Measurements from ENCODE around the gene MEF2C.
A peak's percentile ranks its signal among the peaks of the same experiment; 100 is the strongest.

MEF2C gene

GRCh38 chr5:88785746-88786565 is 97.0 kb downstream of the MEF2C start:
- no peaks in the 10 kb centered on the region for H3K9me3 Mint-ChIP-seq
- peak; percentile 84 for ATAC-seq
- peaks cover 6% of the 10 kb centered on the region for H3K27me3 Mint-ChIP-seq
- DNase-seq: peak in 1 of 2 donors; percentile 16
- no peak overlapping the region for H3K27ac Mint-ChIP-seq
- H3K4me1 Mint-ChIP-seq: peaks cover 18% of the 10 kb centered on the region
- H3K4me3 Mint-ChIP-seq: peak overlapping the region; percentile 21 to 56

GRCh38 chr5:88782571-88782970 is 100.4 kb downstream of the MEF2C start:
- Mint-ChIP-seq H3K27me3 (peaks cover 6% of the 10 kb centered on the region), H3K4me1 (peaks cover 18% of the 10 kb centered on the region), H3K9me3 (no peaks in the 10 kb centered on the region), H3K4me3 (no peak overlapping the region), H3K27ac (no peak overlapping the region)
- ATAC-seq: no peak
- DNase-seq: no peak

- DNase-seq (no peak), ATAC-seq (no peak)
- peaks cover 6% of the 10 kb centered on the region for H3K27me3 Mint-ChIP-seq
- H3K4me1 Mint-ChIP-seq: peaks cover 12% of the 10 kb centered on the region
- no peak overlapping the region for H3K4me3 Mint-ChIP-seq
- H3K9me3 Mint-ChIP-seq: no peaks in the 10 kb centered on the region
- no peak overlapping the region for H3K27ac Mint-ChIP-seq
Observed at GRCh38 chr5:88780736-88781135, 102.2 kb downstream of the MEF2C start.

GRCh38 chr5:88778736-88779135 is 104.2 kb downstream of the MEF2C start:
- Mint-ChIP-seq H3K4me3 (no peak overlapping the region), H3K4me1 (no peaks in the 10 kb centered on the region), H3K9me3 (no peaks in the 10 kb centered on the region), H3K27me3 (peaks cover 6% of the 10 kb centered on the region), H3K27ac (no peak overlapping the region)
- DNase-seq: no peak
- no peak for ATAC-seq

- Mint-ChIP-seq H3K4me3 (no peak overlapping the region), H3K27ac (no peak overlapping the region), H3K4me1 (no peaks in the 10 kb centered on the region), H3K27me3 (no peaks in the 10 kb centered on the region), H3K9me3 (no peaks in the 10 kb centered on the region)
- no peak for ATAC-seq
- no peak for DNase-seq
Observed at GRCh38 chr5:88776692-88777091, 106.3 kb downstream of the MEF2C start.

GRCh38 chr5:88772831-88773230 is 110.2 kb downstream of the MEF2C start:
- peak overlapping the region in 1 of 2 donors; percentile 13 for H3K27ac Mint-ChIP-seq
- no peak overlapping the region for H3K4me3 Mint-ChIP-seq
- no peak for ATAC-seq
- peaks cover 28% of the 10 kb centered on the region for H3K27me3 Mint-ChIP-seq
- DNase-seq: no peak
- H3K4me1 Mint-ChIP-seq: no peaks in the 10 kb centered on the region
- peaks cover 0 to 5% of the 10 kb centered on the region in 2 donors for H3K9me3 Mint-ChIP-seq

GRCh38 chr5:88772047-88772446 is 110.9 kb downstream of the MEF2C start:
- no peaks in the 10 kb centered on the region for H3K4me1 Mint-ChIP-seq
- peaks cover 0 to 5% of the 10 kb centered on the region in 2 donors for H3K9me3 Mint-ChIP-seq
- H3K27ac Mint-ChIP-seq: no peak overlapping the region
- ATAC-seq (no peak), DNase-seq (no peak)
- H3K27me3 Mint-ChIP-seq: peaks cover 32% of the 10 kb centered on the region
- H3K4me3 Mint-ChIP-seq: no peak overlapping the region

- no peak for DNase-seq
- Mint-ChIP-seq H3K9me3 (peaks cover 0 to 5% of the 10 kb centered on the region in 2 donors), H3K27me3 (peaks cover 32% of the 10 kb centered on the region), H3K4me3 (no peak overlapping the region), H3K4me1 (no peaks in the 10 kb centered on the region), H3K27ac (no peak overlapping the region)
- no peak for ATAC-seq
Observed at GRCh38 chr5:88770276-88771257, 112.4 kb downstream of the MEF2C start.

GRCh38 chr5:88769165-88769564 is 113.8 kb downstream of the MEF2C start:
- Mint-ChIP-seq H3K4me3 (no peak overlapping the region), H3K27me3 (peaks cover 32% of the 10 kb centered on the region), H3K27ac (no peak overlapping the region), H3K4me1 (no peaks in the 10 kb centered on the region), H3K9me3 (peaks cover 0 to 5% of the 10 kb centered on the region in 2 donors)
- DNase-seq (no peak), ATAC-seq (no peak)

- Mint-ChIP-seq H3K27ac (no peak overlapping the region), H3K9me3 (peaks cover 0 to 5% of the 10 kb centered on the region in 2 donors), H3K4me1 (no peaks in the 10 kb centered on the region), H3K27me3 (peaks cover 32% of the 10 kb centered on the region), H3K4me3 (no peak overlapping the region)
- DNase-seq: no peak
- no peak for ATAC-seq
Observed at GRCh38 chr5:88768411-88768810, 114.6 kb downstream of the MEF2C start.

GRCh38 chr5:88765798-88766197 is 117.2 kb downstream of the MEF2C start:
- no peak overlapping the region for H3K4me3 Mint-ChIP-seq
- DNase-seq (no peak), ATAC-seq (no peak)
- peaks cover 34% of the 10 kb centered on the region for H3K27me3 Mint-ChIP-seq
- H3K4me1 Mint-ChIP-seq: no peaks in the 10 kb centered on the region
- peaks cover 0 to 5% of the 10 kb centered on the region in 2 donors for H3K9me3 Mint-ChIP-seq
- H3K27ac Mint-ChIP-seq: no peak overlapping the region

- no peaks in the 10 kb centered on the region for H3K9me3 Mint-ChIP-seq
- H3K4me3 Mint-ChIP-seq: no peak overlapping the region
- peaks cover 31% of the 10 kb centered on the region for H3K27me3 Mint-ChIP-seq
- H3K4me1 Mint-ChIP-seq: no peaks in the 10 kb centered on the region
- ATAC-seq: no peak
- DNase-seq: no peak
- no peak overlapping the region for H3K27ac Mint-ChIP-seq
Observed at GRCh38 chr5:88765171-88765570, 117.8 kb downstream of the MEF2C start.

- Mint-ChIP-seq H3K9me3 (no peaks in the 10 kb centered on the region), H3K27ac (no peak overlapping the region), H3K4me3 (no peak overlapping the region), H3K4me1 (peaks cover 12% of the 10 kb centered on the region), H3K27me3 (peaks cover 33% of the 10 kb centered on the region)
- ATAC-seq (no peak), DNase-seq (no peak)
Observed at GRCh38 chr5:88761939-88762338, 121.0 kb downstream of the MEF2C start.

- Mint-ChIP-seq H3K27me3 (peaks cover 33% of the 10 kb centered on the region), H3K4me3 (no peak overlapping the region), H3K27ac (no peak overlapping the region), H3K9me3 (no peaks in the 10 kb centered on the region), H3K4me1 (peaks cover 12% of the 10 kb centered on the region)
- ATAC-seq: no peak
- no peak for DNase-seq
Observed at GRCh38 chr5:88761269-88761850, 121.6 kb downstream of the MEF2C start.

GRCh38 chr5:88760527-88760926 is 122.5 kb downstream of the MEF2C start:
- ATAC-seq (no peak), DNase-seq (no peak)
- Mint-ChIP-seq H3K4me1 (peaks cover 12% of the 10 kb centered on the region), H3K27me3 (peaks cover 33% of the 10 kb centered on the region), H3K4me3 (no peak overlapping the region), H3K9me3 (no peaks in the 10 kb centered on the region), H3K27ac (no peak overlapping the region)
